ENCODE measurements around the gene NAV1.
"Not testable (repeated sequence)": the region's sequence is repeated elsewhere in the genome, so short reads cannot be mapped to it uniquely, and the experiment has no call there.

The NAV1 gene

GRCh38 chr1:201539561-201540431, 869 bp downstream of the NAV1 start:
- H3K9ac ChIP-seq (ENCODE audit: low read length): peak overlapping the region; percentile 36
- no peak overlapping the region for H3K27ac ChIP-seq (ENCODE audit: low read depth, low read length)
- no peaks in the 10 kb centered on the region for H3K36me3 ChIP-seq (ENCODE audit: control insufficient read depth, insufficient read depth, low read length)
- peaks cover 11% of the 10 kb centered on the region for H3K4me1 ChIP-seq (ENCODE audit: control insufficient read depth, insufficient read depth, low read length)
- peak overlapping the region; percentile 83 for H3K4me3 ChIP-seq (ENCODE audit: low read depth, low read length)
- H3K27me3 ChIP-seq (ENCODE audit: control insufficient read depth, insufficient read depth, low read length): peaks cover 52% of the 10 kb centered on the region
- no peaks in the 10 kb centered on the region for H3K9me3 ChIP-seq (ENCODE audit: control insufficient read depth, insufficient read depth, low read depth, low read length)

- Histone ChIP-seq H3K27ac (ENCODE audit: low read depth, low read length) (no peak overlapping the region), H3K4me1 (ENCODE audit: control insufficient read depth, insufficient read depth, low read length) (peaks cover 15% of the 10 kb centered on the region), H3K9me3 (ENCODE audit: control insufficient read depth, insufficient read depth, low read depth, low read length) (no peaks in the 10 kb centered on the region), H3K9ac (ENCODE audit: low read length) (no peak overlapping the region), H3K27me3 (ENCODE audit: control insufficient read depth, insufficient read depth, low read length) (peaks cover 52% of the 10 kb centered on the region), H3K36me3 (ENCODE audit: control insufficient read depth, insufficient read depth, low read length) (no peaks in the 10 kb centered on the region), H3K4me3 (ENCODE audit: low read depth, low read length) (peak overlapping the region; percentile 83)
These were observed 2.2 kb downstream of the NAV1 start for GRCh38 chr1:201540846-201541735.

DNA sequence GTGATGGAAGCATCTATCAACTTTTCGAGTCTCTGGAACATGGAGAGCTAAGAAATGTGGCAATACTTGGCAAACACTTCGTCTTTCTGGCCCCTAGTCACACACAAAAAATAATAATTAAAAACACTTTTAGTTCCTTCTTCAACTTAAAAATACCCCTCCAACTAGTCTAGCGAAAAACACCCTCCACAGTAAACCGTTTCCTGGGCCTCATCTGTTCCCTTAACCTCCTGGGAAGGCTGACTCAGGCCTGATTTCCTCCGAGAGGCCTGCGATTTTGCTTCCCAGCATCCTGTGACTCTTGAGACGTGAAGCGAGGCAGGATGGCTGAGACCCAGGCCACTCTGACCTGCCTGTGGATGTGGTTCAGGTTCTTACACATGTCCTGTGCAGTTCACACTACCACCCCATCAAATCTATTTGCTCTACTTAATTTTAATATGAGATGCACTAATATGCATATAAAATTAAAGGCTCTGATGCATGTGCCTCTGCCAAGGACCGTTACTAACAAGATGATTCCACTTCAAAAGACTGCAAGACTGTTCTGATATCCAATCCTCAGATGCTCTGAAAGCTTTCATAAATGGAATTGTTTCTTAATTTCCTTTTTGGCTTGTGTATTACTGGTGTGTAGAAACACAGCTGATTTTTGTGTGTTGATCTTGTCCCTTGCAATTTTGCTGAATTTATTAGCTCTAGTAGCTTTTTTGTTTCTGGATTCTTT, 3.5 kb downstream of the NAV1 start:
- Histone ChIP-seq H3K36me3 (ENCODE audit: control insufficient read depth, insufficient read depth, low read length) (no peaks in the 10 kb centered on the region), H3K27me3 (ENCODE audit: control insufficient read depth, insufficient read depth, low read length) (peaks cover 39% of the 10 kb centered on the region), H3K4me3 (ENCODE audit: low read depth, low read length) (no peak overlapping the region), H3K4me1 (ENCODE audit: control insufficient read depth, insufficient read depth, low read length) (peaks cover 15% of the 10 kb centered on the region), H3K27ac (ENCODE audit: low read depth, low read length) (no peak overlapping the region), H3K9ac (ENCODE audit: low read length) (no peak overlapping the region), H3K9me3 (ENCODE audit: control insufficient read depth, insufficient read depth, low read depth, low read length) (no peaks in the 10 kb centered on the region)

DNA sequence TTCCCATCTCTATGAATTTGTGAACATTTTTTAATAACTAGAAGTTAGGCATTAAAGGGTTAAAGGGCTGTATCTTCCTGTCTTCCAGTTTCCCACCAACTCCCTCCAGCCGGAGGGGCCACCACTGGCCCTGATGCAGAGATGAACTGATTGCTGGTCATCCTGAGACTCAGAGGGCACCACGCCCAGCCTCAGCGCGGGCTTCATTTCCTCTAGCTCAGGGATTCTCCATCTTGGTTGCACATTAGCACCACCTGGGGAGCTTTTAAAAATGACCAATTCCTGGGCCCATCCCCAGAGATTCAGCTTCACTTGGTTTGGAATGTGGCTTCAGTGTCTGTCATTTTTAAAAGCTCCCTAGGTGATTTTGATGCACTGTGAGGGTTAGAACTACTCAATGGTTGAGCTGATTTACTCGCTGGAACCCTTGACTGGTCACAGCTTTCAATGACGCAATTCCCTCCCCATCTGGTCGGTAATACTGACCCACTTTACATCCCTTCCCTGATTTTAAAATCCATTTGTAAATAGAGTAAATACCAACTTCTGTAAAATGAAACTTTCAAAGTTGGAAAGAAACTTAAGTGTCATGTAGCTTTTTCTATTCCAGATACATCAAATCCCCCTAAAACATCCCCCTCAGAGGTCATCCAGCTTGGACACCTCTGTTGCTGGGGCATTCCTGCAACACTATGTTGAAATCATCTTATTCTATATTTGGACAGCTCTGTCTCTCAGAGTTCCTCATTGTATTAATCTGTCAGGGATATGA, 5.1 kb downstream of the NAV1 start:
- Histone ChIP-seq H3K27me3 (ENCODE audit: control insufficient read depth, insufficient read depth, low read length) (peaks cover 23% of the 10 kb centered on the region), H3K9ac (ENCODE audit: low read length) (no peak overlapping the region), H3K4me1 (ENCODE audit: control insufficient read depth, insufficient read depth, low read length) (peaks cover 12% of the 10 kb centered on the region), H3K4me3 (ENCODE audit: low read depth, low read length) (no peak overlapping the region), H3K27ac (ENCODE audit: low read depth, low read length) (no peak overlapping the region), H3K36me3 (ENCODE audit: control insufficient read depth, insufficient read depth, low read length) (no peaks in the 10 kb centered on the region), H3K9me3 (ENCODE audit: control insufficient read depth, insufficient read depth, low read depth, low read length) (no peaks in the 10 kb centered on the region)

DNA sequence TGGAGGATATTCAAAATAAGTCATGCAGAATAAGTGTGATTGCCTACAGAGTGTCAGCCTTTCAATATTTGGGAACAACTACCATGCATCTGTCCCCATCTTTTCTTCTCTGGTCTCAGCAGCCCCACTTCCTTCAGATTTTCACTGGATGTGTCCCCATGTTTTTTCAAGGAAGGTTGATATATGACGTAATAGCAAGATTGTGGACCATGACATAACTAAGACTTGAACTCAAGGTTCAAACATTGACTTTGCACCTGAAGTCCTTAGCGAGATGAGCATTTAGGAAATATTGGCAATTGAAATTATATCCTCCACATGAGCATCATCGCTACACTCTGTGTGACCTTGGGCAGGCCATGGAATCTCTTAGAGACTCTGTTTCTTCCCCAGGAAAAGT, 5.8 kb downstream of the NAV1 start:
- H3K4me1 ChIP-seq (ENCODE audit: control insufficient read depth, insufficient read depth, low read length): peaks cover 12% of the 10 kb centered on the region

DNA sequence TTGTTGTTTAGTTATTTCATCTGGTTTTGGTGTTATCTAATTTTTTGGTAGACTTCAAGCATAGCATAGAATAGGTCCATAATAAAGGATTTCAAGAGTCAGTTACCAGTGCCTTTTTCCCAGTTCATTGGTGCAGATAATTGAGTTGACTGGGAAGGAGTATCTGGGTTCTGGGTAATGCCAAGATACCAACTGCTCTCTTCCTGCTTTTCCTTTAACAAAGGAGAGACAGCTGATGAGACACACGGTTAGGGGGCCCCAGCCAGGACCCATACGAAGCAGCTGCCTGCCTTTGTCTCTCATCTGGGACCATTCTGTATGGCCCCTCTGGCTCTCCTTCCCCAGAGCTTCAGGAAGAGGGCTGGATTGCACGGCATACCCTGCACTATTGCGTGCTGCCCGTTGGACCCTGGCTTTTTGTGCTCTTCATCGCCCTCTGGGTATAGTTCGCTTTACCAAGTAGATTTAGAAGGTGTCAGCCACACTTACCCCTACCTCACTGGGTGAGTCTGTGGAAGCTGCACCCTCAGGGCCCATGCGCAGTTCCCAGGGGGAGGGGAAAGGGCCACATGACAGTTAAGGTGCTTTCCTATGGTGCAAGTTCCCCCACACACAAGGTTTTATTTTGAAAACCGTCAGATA, 7.0 kb downstream of the NAV1 start:
- H3K27me3 ChIP-seq (ENCODE audit: control insufficient read depth, insufficient read depth, low read length): peaks cover 4% of the 10 kb centered on the region
- H3K9me3 ChIP-seq (ENCODE audit: control insufficient read depth, insufficient read depth, low read depth, low read length): no peaks in the 10 kb centered on the region
- H3K36me3 ChIP-seq (ENCODE audit: control insufficient read depth, insufficient read depth, low read length): no peaks in the 10 kb centered on the region
- no peak overlapping the region for H3K4me3 ChIP-seq (ENCODE audit: low read depth, low read length)
- no peak overlapping the region for H3K9ac ChIP-seq (ENCODE audit: low read length)
- peaks cover 4% of the 10 kb centered on the region; the same call in 1 of the 2 replicates for H3K4me1 ChIP-seq (ENCODE audit: control insufficient read depth, insufficient read depth, low read length)
- no peak overlapping the region for H3K27ac ChIP-seq (ENCODE audit: low read depth, low read length)

More for the DNA sequence above, 5.8 kb downstream of the NAV1 start:
- H3K4me3 ChIP-seq (ENCODE audit: low read depth, low read length): no peak overlapping the region
- H3K9me3 ChIP-seq (ENCODE audit: control insufficient read depth, insufficient read depth, low read depth, low read length): no peaks in the 10 kb centered on the region
- no peaks in the 10 kb centered on the region for H3K36me3 ChIP-seq (ENCODE audit: control insufficient read depth, insufficient read depth, low read length)
- H3K27me3 ChIP-seq (ENCODE audit: control insufficient read depth, insufficient read depth, low read length): peaks cover 16% of the 10 kb centered on the region
- H3K27ac ChIP-seq (ENCODE audit: low read depth, low read length): no peak overlapping the region
- no peak overlapping the region for H3K9ac ChIP-seq (ENCODE audit: low read length)

GRCh38 chr1:201549522-201549921, 10.6 kb downstream of the NAV1 start:
- not testable (repeated sequence) for H3K27me3 ChIP-seq (ENCODE audit: control insufficient read depth, insufficient read depth, low read length); H3K36me3 ChIP-seq (ENCODE audit: control insufficient read depth, insufficient read depth, low read length); H3K9ac ChIP-seq (ENCODE audit: low read length); H3K9me3 ChIP-seq (ENCODE audit: control insufficient read depth, insufficient read depth, low read depth, low read length); H3K27ac ChIP-seq (ENCODE audit: low read depth, low read length); H3K4me1 ChIP-seq (ENCODE audit: control insufficient read depth, insufficient read depth, low read length); H3K4me3 ChIP-seq (ENCODE audit: low read depth, low read length)

GRCh38 chr1:201551096-201551495, 12.2 kb downstream of the NAV1 start:
- no peak overlapping the region for H3K9ac ChIP-seq (ENCODE audit: low read length)
- no peaks in the 10 kb centered on the region for H3K9me3 ChIP-seq (ENCODE audit: control insufficient read depth, insufficient read depth, low read depth, low read length)
- no peak overlapping the region for H3K27ac ChIP-seq (ENCODE audit: low read depth, low read length)
- no peaks in the 10 kb centered on the region; the same call in 1 of the 2 replicates for H3K4me1 ChIP-seq (ENCODE audit: control insufficient read depth, insufficient read depth, low read length)
- no peaks in the 10 kb centered on the region for H3K36me3 ChIP-seq (ENCODE audit: control insufficient read depth, insufficient read depth, low read length)
- H3K4me3 ChIP-seq (ENCODE audit: low read depth, low read length): no peak overlapping the region
- H3K27me3 ChIP-seq (ENCODE audit: control insufficient read depth, insufficient read depth, low read length): no peaks in the 10 kb centered on the region

DNA sequence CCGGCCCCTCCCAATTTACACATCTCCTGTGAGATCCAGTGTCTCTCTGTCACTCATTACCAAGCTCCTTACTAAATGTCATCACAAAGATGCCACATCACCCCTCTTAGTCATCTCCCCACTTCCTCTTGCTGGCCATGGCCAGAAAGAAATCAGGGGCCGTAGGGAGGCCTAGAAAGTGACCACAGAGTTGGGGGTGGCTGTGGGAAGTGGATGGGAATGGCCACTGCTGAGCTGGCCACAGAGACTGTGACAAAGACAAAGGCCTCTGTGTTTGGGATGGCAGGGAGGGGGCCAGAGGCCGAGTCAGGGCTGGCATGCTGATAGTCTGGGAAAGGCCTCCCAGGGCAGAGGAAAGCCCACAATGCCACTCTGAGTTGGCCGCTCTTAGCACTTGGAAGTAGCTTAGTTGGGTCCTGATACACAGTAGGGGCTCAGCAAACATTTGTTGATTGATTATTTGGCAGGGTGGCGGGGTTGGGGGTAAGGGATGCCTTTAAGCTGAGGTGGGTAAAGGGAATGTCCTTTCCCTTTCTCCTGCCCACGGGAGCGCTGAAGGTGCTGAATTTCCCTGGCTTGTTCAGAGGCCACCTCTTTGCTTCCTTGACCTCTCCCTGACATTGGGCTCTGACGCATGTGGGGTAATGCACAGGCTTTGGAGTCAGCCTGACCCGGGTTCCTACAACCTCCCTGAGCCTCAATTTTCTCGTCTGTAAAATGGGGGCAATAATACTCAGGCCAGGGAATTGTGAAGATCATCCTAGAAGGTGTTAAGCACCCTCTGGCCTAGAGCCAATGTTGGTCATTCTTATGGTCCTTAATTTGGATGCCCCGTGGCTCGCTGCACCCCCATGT, 13.2 kb downstream of the NAV1 start:
- H3K36me3 ChIP-seq (ENCODE audit: control insufficient read depth, insufficient read depth, low read length): no peaks in the 10 kb centered on the region
- no peak overlapping the region for H3K4me3 ChIP-seq (ENCODE audit: low read depth, low read length)
- no peak overlapping the region for H3K9ac ChIP-seq (ENCODE audit: low read length)
- no peaks in the 10 kb centered on the region for H3K9me3 ChIP-seq (ENCODE audit: control insufficient read depth, insufficient read depth, low read depth, low read length)
- no peaks in the 10 kb centered on the region; the same call in 1 of the 2 replicates for H3K4me1 ChIP-seq (ENCODE audit: control insufficient read depth, insufficient read depth, low read length)
- H3K27me3 ChIP-seq (ENCODE audit: control insufficient read depth, insufficient read depth, low read length): no peaks in the 10 kb centered on the region
- H3K27ac ChIP-seq (ENCODE audit: low read depth, low read length): no peak overlapping the region
